Lower leg skin (tissue), 3 donors: ENCODE data around the gene PNP.

Experiments
- CTCF ChIP-seq, 3 donors: fragments of 450-650 bp; IDR thresholded peaks; one replicate each; pipeline ENCODE4 v1.5.1; 2016; ENCODE audit warnings: antibody characterized with exemption in 3 of 3, mild to moderate bottlenecking in 3 of 3, moderate library complexity in 2 of 3
- POLR2A ChIP-seq, 2 donors: fragments of 450-650 bp; IDR thresholded peaks; one replicate each; pipeline ENCODE4 v1.6.1; 2016 to 2017; ENCODE audit warnings: antibody characterized with exemption in 2 of 2, mild to moderate bottlenecking in 1 of 2, moderate library complexity in 1 of 2

- no peak for TF ChIP-seq POLR2A (IDR thresholded peaks at IDR 0.05)
- TF ChIP-seq CTCF (IDR thresholded peaks at IDR 0.05) = no peak
These were observed 30.7 kb downstream of the PNP start for GRCh38 chr14:20499881-20500280.
